GM21619 (cell line): ENCODE data around the gene GLTP.
"Not testable (repeated sequence)": the region's sequence is repeated elsewhere in the genome, so short reads cannot be mapped to it uniquely, and the experiment has no call there.

Experiments
- ATAC-seq: cut with Tn5 transposase; IDR thresholded peaks from one replicate; pipeline ENCODE4 v1.9.1; 2021; ENCODE audit not compliant: unreplicated experiment

The GLTP gene, protein sequence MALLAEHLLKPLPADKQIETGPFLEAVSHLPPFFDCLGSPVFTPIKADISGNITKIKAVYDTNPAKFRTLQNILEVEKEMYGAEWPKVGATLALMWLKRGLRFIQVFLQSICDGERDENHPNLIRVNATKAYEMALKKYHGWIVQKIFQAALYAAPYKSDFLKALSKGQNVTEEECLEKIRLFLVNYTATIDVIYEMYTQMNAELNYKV

DNA sequence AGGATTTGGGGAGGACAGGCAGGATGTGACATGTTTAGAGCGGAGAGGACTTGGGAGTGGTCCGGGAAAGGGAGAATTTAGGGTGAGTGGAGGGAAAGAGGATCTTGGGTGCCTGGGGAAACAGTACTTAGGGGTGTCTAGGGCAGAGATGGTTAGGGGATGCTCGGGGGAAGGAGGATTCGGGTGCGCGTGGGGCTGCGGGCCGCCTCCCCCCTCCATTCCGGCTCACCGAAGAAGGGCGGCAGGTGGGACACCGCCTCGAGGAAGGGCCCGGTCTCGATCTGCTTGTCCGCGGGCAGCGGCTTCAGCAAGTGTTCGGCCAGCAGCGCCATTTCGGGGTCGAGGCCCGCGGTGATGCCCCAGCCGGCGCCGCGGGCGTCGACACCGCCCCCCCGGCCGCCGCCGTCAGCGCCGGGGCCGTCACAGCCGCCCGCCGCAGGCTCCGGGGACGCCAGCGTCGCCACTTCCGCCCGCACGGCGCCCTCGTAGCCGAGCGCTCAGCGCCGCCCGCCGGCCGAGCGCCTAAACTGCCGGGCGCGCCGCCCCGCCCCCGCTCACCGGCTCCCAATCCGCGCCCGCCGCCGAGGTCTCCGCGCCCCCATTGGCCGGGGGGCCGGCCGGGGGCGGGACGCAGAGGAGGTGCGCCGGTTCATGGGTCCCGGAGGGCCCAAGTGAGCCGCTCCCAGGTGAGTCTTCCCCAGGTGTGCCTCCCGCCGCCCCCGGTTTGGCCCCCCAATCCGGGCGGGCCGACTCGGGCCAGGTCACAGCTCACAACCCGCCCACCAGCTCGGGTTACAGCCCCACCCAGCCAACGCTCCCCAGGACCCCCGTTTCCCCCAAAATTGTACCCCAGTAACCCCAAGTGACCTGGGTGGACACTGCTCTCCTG lies at the start of gene GLTP:
TSS of gene GLTP (minus strand) at position 499 of the 889 bp plus-strand sequence. CDS start at position 332, 167 bp downstream.
- ATAC-seq, result peak; percentile 93

DNA sequence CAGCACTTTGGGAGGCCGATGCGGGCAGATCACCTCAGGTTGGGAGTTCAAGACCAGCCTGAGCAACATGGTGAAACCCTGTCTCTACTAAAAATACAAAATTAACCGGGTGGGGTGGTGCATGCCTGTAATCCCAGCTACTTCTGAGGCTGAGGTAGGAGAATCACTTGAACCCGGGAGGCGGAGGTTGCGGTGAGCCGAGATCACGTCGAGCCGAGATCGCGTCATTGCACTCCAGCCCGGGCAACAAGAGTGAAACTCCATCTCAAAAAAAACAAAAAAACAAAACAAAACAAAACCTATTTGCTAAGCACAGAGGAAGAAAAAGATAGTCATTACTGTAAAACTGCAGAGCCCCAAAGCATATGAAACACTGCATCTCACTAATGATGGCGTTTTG lies 49.0 kb upstream of the GLTP start:
- not testable (repeated sequence) for ATAC-seq

DNA sequence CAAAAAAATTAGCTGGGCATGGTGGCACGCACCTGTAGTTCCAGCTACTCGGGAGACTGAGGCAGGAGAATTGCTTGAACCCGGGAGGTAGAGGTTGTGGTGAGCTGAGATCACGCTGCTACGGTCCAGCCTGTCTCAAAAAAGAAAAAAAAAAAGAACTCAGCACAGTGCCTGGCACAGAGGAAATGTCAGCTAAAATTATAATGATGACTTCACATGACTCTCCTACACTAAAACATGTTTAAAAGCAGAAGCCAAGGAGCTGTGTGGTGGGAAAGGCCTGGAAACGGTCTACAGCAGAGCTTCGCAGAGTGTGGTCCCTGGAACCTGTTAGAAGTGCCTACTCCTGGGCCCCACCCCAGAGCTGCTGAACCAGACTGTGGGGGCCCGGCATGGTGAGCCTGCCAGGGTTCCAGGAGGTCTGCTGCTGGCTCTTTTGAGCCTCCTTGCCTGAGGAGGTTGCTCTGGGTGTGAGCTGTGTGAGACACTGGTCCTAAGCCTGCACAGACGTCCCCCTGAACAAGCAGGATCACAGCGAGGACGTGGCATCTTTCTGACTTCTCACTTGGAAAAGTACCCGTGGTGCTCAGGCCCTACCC lies 47.8 kb upstream of the GLTP start:
- no peak for ATAC-seq

DNA sequence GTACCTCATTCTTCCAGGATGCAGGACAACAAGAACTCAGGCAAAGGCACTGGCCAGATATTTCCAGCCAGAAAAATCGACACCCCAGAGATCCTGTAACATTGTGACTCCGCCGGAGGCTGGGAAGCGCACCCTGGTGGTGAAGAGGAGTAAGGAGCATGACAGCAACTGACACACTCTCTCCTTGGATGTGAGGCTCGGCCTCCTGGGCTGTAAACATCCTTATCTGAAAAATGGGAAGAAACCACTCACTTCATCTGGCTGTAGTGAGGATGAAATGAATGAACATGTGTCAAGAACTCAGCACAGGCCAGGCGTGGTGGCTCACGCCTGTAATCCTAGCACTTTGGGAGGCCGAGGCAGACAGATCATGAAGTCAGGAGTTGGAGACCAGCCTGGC lies 47.3 kb upstream of the GLTP start:
- no peak for ATAC-seq

DNA sequence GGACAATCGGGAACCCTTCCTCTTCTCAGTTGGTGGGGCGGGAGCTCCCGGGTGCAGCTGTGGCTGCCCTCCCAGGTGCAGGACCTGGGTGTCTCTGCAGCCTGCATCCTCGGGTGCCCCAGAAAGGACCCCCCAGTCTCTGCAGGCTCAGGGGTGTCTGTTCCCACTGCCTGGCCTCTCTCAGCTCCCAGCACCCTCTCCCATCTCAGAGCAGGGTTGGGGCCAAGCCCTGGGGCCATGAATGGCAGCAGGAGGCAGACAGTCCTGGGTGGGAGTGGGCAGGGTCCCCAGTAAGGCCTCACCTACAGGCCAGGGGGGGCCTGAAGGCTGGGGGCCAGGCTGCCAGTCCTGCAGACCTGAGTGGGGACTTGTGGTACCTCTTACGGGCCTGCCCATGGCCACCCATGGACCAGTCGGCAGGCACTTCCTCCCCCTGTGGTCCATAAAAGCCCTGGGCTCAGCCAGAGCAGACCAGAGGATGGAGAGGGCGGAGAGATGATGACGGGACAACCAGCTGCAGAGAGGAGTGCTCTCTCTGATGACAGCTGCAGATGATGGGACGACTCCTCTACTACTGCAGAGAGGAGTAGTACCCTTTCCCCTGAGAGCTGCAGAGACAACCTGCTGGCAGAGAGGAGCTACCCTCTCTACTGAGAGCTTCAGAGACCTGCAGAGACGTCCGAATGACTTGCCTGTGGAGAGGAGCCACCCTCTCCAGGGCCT lies 46.3 kb upstream of the GLTP start:
- ATAC-seq, result no peak

DNA sequence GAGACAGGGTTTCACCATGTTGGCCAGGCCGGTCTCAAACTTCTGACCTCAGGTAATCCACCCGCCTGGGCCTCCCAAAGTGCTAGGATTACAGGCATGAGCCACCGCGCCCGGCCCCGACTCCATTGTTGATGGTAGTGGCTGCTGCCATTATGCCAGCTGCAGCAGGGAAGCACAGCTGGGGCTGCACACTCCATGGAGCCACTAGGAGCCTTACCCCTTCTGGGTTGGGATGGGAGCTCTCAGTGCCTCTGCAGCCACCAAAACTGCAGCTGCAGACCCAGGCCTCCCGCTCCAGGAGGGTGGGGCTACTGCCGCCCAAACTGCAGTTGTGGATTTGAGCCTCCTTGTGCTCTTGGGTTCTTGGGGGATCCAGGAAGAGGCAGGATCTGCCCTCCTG lies 45.7 kb upstream of the GLTP start:
- ATAC-seq, result no peak

DNA sequence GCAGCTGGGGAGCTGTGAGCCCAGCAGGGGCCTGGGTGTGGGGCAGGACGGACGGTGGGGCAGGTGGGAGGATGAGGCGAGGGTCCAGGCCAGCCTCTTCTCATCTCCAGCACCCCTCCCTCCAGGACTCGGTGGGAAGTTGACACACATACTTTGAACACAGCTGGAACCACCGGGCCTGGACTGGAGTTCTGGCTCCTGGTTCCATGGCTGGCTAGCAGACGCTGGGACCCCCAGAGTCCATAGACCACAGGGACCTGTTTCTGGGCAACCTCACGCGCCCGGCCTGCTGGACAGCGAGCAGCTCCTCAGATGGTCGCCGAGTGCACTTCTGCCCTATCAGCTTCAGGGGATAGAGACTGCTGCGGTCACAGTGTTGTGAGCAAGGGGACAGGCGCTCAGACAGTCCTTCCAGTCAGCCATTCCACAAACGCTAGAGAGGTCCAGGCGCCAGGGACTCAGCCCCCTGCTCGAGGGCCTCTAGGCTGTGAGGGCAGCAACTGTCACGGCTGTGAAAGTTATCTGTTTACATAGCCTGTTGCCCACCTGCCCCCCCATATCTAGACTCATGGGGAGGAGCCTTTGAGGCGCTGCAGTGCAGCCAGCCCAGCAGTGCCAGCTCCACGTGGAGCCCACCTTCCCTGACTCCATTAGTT lies 45.0 kb upstream of the GLTP start:
- ATAC-seq, result no peak

DNA sequence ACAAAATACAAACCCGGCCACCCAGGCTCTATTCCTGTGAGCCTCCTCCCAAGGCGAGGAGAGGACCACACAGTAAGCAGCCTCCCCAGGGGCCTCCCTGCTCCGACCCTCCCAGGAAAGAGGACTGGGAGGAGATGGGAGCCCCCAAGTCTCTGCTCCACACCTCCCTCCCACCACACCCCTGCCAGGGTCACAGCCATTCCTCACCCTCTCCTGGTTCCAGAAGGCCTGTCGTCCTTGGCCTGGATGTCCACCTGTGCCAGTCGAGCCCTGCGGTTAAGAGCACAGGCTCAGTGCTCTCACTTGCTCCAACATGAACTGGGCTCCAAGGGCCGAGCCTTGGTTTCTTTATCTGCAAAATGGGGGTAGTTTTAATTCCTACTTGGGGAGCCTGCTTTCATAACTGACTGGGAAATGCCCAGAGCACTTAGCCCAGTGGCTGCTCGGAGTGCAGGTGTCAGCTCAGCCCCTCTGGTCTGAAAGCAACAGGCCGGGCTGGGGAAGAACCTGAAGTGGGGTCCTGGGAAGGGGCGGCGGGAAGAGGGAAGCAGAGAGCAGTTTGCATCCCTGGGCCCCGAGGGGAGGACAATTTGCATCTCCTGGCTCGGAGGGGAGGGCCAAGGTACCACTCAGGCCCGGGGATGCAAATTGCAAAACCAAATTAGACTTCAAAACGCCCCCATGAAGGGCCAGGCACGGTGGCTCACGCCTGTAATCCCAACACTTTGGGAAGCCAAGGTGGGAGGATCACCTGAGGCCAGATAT lies 43.3 kb upstream of the GLTP start:
- ATAC-seq, result no peak

DNA sequence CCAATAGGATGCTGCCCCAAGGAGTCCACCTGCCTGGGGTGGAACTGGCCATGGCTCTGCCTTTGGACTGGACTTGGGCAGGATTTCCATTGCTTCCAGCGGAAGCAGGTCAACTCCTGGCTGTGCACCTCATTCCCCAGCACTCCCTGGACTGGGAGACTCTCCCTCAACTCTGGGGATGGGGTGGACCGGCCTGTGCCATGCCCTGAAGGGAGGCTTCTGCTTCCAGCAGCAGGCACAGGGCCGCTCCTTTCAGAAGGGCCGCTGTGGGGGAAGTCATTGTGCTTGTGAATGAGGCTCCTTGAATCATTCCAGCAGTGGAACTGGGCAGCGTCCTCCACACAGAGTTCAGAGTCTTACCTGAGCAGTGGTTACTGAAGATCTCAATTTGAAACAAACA lies 42.7 kb upstream of the GLTP start:
- no peak for ATAC-seq

DNA sequence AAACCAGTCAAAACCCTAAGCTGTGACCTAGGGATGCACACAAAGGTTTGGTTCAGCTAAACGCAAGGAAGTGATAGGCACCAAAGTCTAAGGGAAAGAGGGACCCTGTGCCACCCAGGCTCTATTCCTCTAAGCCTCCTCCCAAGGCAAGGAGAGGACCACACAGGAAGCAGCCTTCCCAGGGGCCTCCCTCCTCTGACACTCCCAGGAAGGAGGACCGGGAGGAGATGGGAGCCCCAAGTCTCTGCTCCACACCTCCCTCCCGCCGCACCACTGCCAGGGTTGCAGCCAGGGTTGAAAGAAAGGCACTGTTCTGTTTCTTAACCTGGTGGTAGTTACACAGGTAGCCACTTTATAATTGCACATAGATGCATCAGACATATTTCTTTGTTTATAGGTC lies 41.6 kb upstream of the GLTP start:
- ATAC-seq, result no peak

DNA sequence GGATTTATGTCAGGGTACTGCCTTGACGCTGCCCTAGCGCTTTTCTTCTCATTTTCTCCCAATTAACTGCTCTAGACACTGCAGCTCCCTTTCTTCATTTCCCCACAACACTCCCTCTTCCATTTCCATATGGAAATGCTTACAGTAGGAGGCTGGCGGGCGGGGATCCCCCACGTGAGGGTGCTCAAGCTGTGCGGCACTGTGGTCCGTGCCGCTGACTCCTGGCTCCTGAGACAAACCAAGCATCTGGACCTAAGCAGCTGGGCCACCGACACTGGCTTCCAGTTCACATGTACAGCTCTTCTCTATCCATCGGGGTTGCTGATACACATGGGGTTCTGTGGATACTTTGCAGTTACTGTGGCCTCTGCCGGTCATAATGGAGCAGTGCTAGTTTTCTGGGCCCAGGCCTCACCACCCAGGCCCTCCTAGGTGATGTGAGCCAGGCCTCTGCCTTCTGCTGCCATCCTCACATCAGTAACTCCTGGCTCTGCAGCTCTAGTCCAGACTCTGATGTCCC lies 40.0 kb upstream of the GLTP start:
- no peak for ATAC-seq

DNA sequence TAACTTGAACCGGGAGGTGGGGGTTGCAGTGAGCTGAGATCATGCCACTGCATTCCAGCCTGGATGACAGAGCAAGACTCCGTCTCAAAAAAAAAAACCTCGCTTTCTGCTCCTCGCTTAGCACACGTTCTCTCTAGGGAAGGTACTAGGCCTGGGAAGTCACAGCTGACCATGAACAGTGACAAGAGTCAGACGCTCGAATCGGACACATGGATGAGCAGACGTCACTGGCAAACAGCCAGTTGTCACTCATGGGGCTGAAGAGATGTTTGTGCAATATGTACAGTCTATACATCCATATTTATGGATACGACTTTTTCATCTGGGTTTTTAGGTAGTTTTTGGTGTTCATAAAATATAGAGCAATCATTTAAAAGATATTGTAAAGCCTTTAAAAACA lies 39.1 kb upstream of the GLTP start:
- no peak for ATAC-seq

DNA sequence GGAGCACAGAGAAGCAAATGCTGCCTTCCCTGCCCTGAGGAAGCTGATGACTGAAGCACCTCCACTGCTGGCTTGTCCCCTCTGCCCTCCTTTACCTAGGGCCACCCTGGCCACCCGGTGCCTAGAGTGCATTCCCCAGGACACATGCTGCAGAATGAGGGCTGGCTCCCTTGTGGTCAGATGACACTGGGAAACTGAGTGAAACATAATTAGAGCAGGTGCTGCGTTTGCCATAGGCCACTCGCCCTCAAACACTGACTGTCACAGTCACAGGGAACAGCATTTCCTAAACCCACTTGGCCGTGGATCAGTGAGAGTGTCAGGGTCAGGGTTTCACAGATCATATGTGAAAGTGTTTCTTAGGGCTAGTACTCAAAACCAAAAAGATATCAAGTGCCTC lies 35.7 kb upstream of the GLTP start:
- no peak for ATAC-seq

DNA sequence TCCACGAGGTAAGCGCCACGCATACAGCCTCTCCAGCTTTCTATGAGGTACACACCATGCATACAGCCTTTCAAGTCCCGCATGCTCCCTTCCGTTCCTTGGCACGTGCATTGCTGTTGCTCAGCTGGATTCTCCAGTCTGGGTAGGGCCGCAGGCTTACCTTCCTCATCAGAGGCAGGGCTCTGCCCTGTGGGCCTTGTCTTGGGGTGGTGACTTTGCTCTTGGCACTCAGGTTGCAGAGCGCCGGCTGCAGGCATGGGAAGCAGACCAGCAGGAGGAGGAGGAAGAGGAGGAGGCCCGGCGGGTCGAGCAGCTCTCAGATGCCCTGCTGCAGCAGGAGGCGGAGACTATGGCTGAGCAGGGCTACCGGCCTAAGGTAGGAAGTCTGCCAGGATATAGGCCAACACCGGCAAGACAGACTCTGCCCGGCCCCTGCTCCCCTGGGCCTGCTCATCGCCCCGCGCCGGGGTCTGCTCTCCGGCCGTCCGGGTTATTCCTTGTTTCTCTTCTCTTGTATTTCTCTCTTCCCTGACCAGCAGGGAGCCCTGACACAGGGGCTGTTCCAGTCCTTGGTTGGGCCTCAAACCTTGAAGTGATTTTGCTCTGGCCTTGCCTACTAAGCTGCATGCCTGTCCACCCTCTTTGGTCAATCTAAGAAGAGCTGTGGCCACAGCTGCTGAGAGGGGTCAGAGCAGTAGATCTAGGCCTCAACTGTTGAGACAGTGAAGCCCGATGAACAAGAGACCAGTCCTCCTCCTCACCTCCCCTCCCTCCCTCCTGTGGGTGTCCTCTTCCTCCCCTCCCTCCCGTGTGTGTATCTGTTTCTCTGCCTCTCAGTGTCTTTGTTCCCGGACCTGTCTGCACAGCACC lies 35.1 kb upstream of the GLTP start:
- no peak for ATAC-seq

DNA sequence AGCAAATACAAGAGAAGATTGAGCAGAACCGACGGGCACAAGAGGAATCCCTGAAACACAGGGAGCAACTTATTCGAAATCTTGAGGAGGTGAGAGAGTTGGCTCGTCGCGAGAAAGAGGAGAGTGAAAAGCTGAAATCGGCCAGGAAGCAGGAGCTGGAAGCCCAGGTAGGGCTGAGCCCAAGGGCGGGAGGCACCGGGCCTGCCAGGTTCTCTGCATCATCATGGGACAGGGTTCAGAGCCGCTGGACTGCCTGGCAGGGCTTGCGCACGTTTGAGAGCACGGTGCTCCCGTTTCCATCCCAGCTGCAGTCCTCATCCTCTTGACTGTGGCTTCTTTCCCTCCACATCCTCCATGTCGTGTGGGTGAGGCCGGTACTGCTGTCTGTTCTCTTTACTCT lies 34.1 kb upstream of the GLTP start:
- no peak for ATAC-seq

DNA sequence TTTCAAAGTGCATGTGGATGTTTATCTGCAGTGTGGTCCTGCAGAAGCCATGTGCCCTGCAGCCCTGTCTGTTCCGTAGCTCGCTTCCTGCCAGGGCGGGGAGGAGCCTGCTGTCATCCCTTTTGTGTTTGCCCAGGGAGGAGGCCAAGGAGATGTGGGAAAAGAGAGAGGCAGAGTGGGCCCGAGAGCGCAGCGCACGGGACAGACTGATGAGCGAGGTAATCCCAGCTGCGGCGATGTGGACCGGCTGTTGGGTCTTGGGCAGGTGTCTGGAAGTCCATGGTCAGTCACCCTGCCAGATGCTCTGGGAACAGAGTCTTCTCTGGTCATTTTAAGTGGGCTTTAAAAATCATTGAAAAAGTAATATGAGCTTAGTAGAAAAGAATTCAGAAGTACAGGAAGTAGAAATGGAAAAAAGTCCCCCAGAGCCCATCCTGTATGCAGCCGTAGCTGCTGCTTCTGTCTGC lies 32.5 kb upstream of the GLTP start:
- no peak for ATAC-seq

DNA sequence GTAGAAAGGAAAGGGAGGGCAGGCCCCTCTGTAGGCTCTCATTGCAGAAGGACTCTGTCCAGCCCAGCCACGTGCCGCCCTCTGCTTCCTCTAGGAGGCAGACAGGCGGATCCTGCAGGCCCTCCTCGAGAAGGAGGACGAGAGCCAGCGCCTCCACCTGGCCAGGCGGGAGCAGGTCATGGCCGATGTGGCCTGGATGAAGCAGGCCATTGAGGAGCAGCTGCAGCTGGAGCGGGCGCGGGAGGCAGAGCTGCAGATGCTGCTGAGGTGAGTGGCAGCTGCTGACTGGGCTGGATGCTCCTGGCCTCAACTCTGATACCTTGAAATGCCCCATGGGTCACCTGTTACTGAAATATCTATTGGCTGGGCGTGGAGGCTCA lies 30.6 kb upstream of the GLTP start:
- no peak for ATAC-seq

DNA sequence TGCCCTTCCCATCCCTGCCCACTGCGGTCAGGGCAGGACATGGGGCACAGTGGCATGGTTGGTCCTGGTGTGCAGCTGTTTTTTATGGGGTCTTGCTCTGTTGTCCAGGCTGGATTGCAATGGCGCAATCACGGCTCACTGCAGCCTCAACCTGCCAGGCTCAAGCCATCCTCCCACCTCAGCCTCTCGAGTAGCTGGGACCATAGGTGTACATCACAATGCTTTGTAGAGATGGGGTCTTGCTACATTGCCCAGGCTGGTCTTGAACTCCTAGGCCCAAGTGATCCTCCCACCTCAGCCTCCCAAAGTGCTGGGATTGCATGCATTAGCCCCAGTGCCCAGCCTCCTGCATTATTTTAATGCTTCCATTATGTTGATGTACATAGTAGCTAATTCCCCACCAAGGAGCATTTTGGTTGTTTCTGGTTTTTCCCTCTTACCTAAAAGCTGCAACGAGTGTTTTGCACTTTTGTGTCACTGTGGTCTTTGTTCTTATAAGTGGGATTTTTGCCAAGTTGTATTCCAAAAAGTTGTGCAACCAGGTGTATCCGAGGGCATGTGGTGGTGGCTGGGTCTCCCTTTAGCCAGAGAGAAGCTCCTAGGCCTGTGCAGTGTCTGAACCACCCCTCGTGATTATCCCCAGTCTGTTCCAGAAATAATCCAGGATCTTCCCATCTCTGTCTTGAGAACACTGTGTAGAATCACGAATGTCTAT lies 30.1 kb upstream of the GLTP start:
- no peak for ATAC-seq
